ENCODE measurements around the gene AFAP1L2.

Gene AFAP1L2

GRCh38 chr10:114332301-114333192 is 71.8 kb downstream of the AFAP1L2 start:
- DNase-seq, result no peak

- no peak for DNase-seq
Measured at GRCh38 chr10:114329634-114330365, 74.5 kb downstream of the AFAP1L2 start.

- no peak for DNase-seq
Measured at GRCh38 chr10:114328874-114329273, 75.4 kb downstream of the AFAP1L2 start.

- DNase-seq, result no peak
Measured at GRCh38 chr10:114328441-114328812, 75.9 kb downstream of the AFAP1L2 start.

- no peak for DNase-seq
Measured at GRCh38 chr10:114327537-114328440, 76.5 kb downstream of the AFAP1L2 start.

- no peak for DNase-seq
Measured at GRCh38 chr10:114326795-114327194, 77.5 kb downstream of the AFAP1L2 start.

- no peak for DNase-seq
Measured at GRCh38 chr10:114323023-114323422, 81.3 kb downstream of the AFAP1L2 start.

GRCh38 chr10:114322344-114322743 is 82.0 kb downstream of the AFAP1L2 start:
- DNase-seq, result no peak

GRCh38 chr10:114320249-114321116 is 83.8 kb downstream of the AFAP1L2 start:
- no peak for DNase-seq

- no peak for DNase-seq
Measured at GRCh38 chr10:114319406-114320248, 84.7 kb downstream of the AFAP1L2 start.

GRCh38 chr10:114316744-114317143 is 87.6 kb downstream of the AFAP1L2 start:
- no peak for DNase-seq

GRCh38 chr10:114315566-114316420 is 88.5 kb downstream of the AFAP1L2 start:
- DNase-seq, result no peak

- no peak for DNase-seq
Measured at GRCh38 chr10:114313866-114314265, 90.4 kb downstream of the AFAP1L2 start.

GRCh38 chr10:114313139-114313538 is 91.2 kb downstream of the AFAP1L2 start:
- no peak for DNase-seq

- no peak for DNase-seq
Measured at GRCh38 chr10:114311496-114312209, 92.6 kb downstream of the AFAP1L2 start.

- DNase-seq, result no peak
Measured at GRCh38 chr10:114311023-114311422, 93.3 kb downstream of the AFAP1L2 start.

GRCh38 chr10:114310346-114310745 is 94.0 kb downstream of the AFAP1L2 start:
- DNase-seq, result no peak

- DNase-seq, result no peak
Measured at GRCh38 chr10:114309364-114309651, 95.0 kb downstream of the AFAP1L2 start.

- no peak for DNase-seq
Measured at GRCh38 chr10:114308531-114309363, 95.6 kb downstream of the AFAP1L2 start.

All from NCI-H510A treated with DMSO at 0.1 percent for 48 hours (cell line).